ENCODE measurements around the gene EIF5B.

The EIF5B gene

GRCh38 chr2:99373144-99373543 is 36.0 kb downstream of the EIF5B start:
- DNase-seq (ENCODE audit: low read depth) = no peak

GRCh38 chr2:99374747-99375146 is 37.6 kb downstream of the EIF5B start:
- DNase-seq (ENCODE audit: low read depth) = no peak

GRCh38 chr2:99376254-99376864 is 39.2 kb downstream of the EIF5B start:
- DNase-seq (ENCODE audit: low read depth) = no peak

- DNase-seq (ENCODE audit: low read depth) = no peak
These were observed 40.7 kb downstream of the EIF5B start for GRCh38 chr2:99377879-99378278.

GRCh38 chr2:99380376-99381010 is 43.3 kb downstream of the EIF5B start:
- no peak for DNase-seq (ENCODE audit: low read depth)

GRCh38 chr2:99382143-99382542 is 45.0 kb downstream of the EIF5B start:
- no peak for DNase-seq (ENCODE audit: low read depth)

- no peak for DNase-seq (ENCODE audit: low read depth)
These were observed 48.8 kb downstream of the EIF5B start for GRCh38 chr2:99386011-99386410.

- DNase-seq (ENCODE audit: low read depth) = no peak
These were observed 51.7 kb downstream of the EIF5B start for GRCh38 chr2:99388892-99389291.

GRCh38 chr2:99389371-99389770 is 52.2 kb downstream of the EIF5B start:
- DNase-seq (ENCODE audit: low read depth) = no peak

- no peak for DNase-seq (ENCODE audit: low read depth)
These were observed 52.8 kb downstream of the EIF5B start for GRCh38 chr2:99389946-99390345.

- no peak for DNase-seq (ENCODE audit: low read depth)
These were observed 58.5 kb downstream of the EIF5B start for GRCh38 chr2:99395589-99396130.

- no peak for DNase-seq (ENCODE audit: low read depth)
These were observed 60.2 kb downstream of the EIF5B start for GRCh38 chr2:99397266-99397920.

- no peak for DNase-seq (ENCODE audit: low read depth)
These were observed 61.1 kb downstream of the EIF5B start for GRCh38 chr2:99398303-99398702.

- no peak for DNase-seq (ENCODE audit: low read depth)
These were observed 61.9 kb downstream of the EIF5B start for GRCh38 chr2:99399063-99399462.

- no peak for DNase-seq (ENCODE audit: low read depth)
These were observed 62.6 kb downstream of the EIF5B start for GRCh38 chr2:99399795-99400194.

GRCh38 chr2:99401841-99402240 is 64.7 kb downstream of the EIF5B start:
- no peak for DNase-seq (ENCODE audit: low read depth)

- DNase-seq (ENCODE audit: low read depth) = no peak
These were observed 65.9 kb downstream of the EIF5B start for GRCh38 chr2:99403084-99403483.

- DNase-seq (ENCODE audit: low read depth) = no peak
These were observed 66.3 kb downstream of the EIF5B start for GRCh38 chr2:99403524-99403923.

GRCh38 chr2:99404039-99404796 is 67.0 kb downstream of the EIF5B start:
- no peak for DNase-seq (ENCODE audit: low read depth)

- DNase-seq (ENCODE audit: low read depth) = no peak
These were observed 67.8 kb downstream of the EIF5B start for GRCh38 chr2:99404797-99405669.

GRCh38 chr2:99406137-99406536 is 68.9 kb downstream of the EIF5B start:
- DNase-seq (ENCODE audit: low read depth) = no peak

GRCh38 chr2:99410276-99410675 is 73.1 kb downstream of the EIF5B start:
- DNase-seq (ENCODE audit: low read depth) = no peak

All from activated T-cell treated with anti-CD3 and anti-CD28 coated beads for 1 hour (primary cell).